WTC11 (cell line): ENCODE measurements around the gene KLHL4.
"Not testable (repeated sequence)": the region's sequence is repeated elsewhere in the genome, so short reads cannot be mapped to it uniquely, and the experiment has no call there.

Source experiments
- NFYB ChIP-seq: sonication (generic); formaldehyde crosslinking; conservative IDR thresholded peaks from 2 replicates; pipeline ENCODE4 v1.8.0; 2022; ENCODE audit warnings: low read depth, missing genetic modification reagents
- SP1 ChIP-seq: sonication (generic); formaldehyde crosslinking; conservative IDR thresholded peaks from 2 replicates; pipeline ENCODE4 v1.8.1; 2022; ENCODE audit warnings: missing genetic modification reagents
- ZNF121 ChIP-seq: sonication (generic); formaldehyde crosslinking; IDR thresholded peaks from 2 replicates; pipeline ENCODE4 v1.8.0; 2023; ENCODE audit warnings: missing genetic modification reagents
- ZNF396 ChIP-seq: fragments of 250-450 bp; sonication (Bioruptor Pico); IDR thresholded peaks from 2 replicates; pipeline ENCODE4 v1.8.0; 2021; ENCODE audit warnings: mild to moderate bottlenecking, moderate library complexity, borderline replicate concordance
- TF ChIP-seq, protein P1 (sequence below): sonication (generic); formaldehyde crosslinking; IDR thresholded peaks from 2 replicates; pipeline ENCODE4 v1.8.1; 2022; ENCODE audit warnings: mild to moderate bottlenecking, moderate library complexity, missing genetic modification reagents
- TF ChIP-seq, protein P2 (sequence below): fragments of 200-600 bp; IDR thresholded peaks from 2 replicates; pipeline ENCODE4 v1.8.0; 2022; ENCODE audit warnings: antibody characterized with exemption
- TF ChIP-seq, protein P3 (sequence below): sonication (generic); formaldehyde crosslinking; IDR thresholded peaks from 2 replicates; pipeline ENCODE4 v1.8.0; 2023; ENCODE audit warnings: missing genetic modification reagents
- TF ChIP-seq, protein P4 (sequence below): fragments of 250-450 bp; sonication (Bioruptor Pico); IDR thresholded peaks from 2 replicates; pipeline ENCODE4 v1.9.0; 2021; ENCODE audit warnings: mild to moderate bottlenecking

DNA sequence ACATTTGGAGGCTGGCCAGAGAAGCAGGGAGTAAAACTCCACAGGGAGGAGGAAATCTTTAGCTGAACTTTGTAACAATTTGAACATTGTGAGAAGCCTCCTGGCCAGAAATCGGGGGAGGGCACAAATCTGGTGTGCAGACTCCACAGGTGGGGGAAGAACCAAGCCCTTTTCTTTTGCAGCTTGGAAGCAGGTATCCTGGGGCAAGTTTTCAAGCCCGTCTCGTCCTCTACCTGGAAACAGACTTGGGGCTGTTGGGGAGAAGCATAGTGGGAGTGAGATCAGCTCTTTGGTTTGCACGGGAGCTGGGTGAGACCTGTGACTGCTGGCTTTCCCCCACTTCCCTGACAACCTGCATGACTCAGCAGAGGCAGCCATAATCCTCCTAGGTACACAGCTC is 123.8 kb downstream of the KLHL4 start:
- not testable (repeated sequence) for TF ChIP-seq NFYB, ZNF121, ZNF396, SP1 (CRISPR knock-in tag)
- TF ChIP-seq, protein P1, sequence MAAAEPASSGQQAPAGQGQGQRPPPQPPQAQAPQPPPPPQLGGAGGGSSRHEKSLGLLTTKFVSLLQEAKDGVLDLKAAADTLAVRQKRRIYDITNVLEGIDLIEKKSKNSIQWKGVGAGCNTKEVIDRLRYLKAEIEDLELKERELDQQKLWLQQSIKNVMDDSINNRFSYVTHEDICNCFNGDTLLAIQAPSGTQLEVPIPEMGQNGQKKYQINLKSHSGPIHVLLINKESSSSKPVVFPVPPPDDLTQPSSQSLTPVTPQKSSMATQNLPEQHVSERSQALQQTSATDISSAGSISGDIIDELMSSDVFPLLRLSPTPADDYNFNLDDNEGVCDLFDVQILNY (CRISPR knock-in tag) = not testable (repeated sequence)
- TF ChIP-seq, protein P2, sequence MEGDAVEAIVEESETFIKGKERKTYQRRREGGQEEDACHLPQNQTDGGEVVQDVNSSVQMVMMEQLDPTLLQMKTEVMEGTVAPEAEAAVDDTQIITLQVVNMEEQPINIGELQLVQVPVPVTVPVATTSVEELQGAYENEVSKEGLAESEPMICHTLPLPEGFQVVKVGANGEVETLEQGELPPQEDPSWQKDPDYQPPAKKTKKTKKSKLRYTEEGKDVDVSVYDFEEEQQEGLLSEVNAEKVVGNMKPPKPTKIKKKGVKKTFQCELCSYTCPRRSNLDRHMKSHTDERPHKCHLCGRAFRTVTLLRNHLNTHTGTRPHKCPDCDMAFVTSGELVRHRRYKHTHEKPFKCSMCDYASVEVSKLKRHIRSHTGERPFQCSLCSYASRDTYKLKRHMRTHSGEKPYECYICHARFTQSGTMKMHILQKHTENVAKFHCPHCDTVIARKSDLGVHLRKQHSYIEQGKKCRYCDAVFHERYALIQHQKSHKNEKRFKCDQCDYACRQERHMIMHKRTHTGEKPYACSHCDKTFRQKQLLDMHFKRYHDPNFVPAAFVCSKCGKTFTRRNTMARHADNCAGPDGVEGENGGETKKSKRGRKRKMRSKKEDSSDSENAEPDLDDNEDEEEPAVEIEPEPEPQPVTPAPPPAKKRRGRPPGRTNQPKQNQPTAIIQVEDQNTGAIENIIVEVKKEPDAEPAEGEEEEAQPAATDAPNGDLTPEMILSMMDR = not testable (repeated sequence)
- TF ChIP-seq, protein P3, sequence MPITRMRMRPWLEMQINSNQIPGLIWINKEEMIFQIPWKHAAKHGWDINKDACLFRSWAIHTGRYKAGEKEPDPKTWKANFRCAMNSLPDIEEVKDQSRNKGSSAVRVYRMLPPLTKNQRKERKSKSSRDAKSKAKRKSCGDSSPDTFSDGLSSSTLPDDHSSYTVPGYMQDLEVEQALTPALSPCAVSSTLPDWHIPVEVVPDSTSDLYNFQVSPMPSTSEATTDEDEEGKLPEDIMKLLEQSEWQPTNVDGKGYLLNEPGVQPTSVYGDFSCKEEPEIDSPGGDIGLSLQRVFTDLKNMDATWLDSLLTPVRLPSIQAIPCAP (CRISPR knock-in tag) = not testable (repeated sequence)
- TF ChIP-seq, protein P4, sequence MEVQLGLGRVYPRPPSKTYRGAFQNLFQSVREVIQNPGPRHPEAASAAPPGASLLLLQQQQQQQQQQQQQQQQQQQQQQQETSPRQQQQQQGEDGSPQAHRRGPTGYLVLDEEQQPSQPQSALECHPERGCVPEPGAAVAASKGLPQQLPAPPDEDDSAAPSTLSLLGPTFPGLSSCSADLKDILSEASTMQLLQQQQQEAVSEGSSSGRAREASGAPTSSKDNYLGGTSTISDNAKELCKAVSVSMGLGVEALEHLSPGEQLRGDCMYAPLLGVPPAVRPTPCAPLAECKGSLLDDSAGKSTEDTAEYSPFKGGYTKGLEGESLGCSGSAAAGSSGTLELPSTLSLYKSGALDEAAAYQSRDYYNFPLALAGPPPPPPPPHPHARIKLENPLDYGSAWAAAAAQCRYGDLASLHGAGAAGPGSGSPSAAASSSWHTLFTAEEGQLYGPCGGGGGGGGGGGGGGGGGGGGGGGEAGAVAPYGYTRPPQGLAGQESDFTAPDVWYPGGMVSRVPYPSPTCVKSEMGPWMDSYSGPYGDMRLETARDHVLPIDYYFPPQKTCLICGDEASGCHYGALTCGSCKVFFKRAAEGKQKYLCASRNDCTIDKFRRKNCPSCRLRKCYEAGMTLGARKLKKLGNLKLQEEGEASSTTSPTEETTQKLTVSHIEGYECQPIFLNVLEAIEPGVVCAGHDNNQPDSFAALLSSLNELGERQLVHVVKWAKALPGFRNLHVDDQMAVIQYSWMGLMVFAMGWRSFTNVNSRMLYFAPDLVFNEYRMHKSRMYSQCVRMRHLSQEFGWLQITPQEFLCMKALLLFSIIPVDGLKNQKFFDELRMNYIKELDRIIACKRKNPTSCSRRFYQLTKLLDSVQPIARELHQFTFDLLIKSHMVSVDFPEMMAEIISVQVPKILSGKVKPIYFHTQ (CRISPR knock-in tag) = not testable (repeated sequence)
